Muscle layer of colon (tissue), 2 donors: ENCODE results near the gene CYP1B1.

Experiments
- H3K27ac ChIP-seq: one replicate; pipeline ENCODE4 v1.7.0; 2013; ENCODE audit warnings: low read depth, mild to moderate bottlenecking, low read length, moderate library complexity
- H3K27me3 ChIP-seq, 2 donors: one replicate each; pipeline ENCODE4 v1.7.0; 2013; ENCODE audit warnings: low read length in 2 of 2, mild to moderate bottlenecking in 2 of 2; ENCODE audit not compliant: insufficient read depth in 2 of 2, control insufficient read depth in 1 of 2
- H3K36me3 ChIP-seq: one replicate; pipeline ENCODE4 v1.7.0; 2013; ENCODE audit warnings: mild to moderate bottlenecking, low read length; ENCODE audit not compliant: insufficient read depth
- H3K4me1 ChIP-seq: one replicate; pipeline ENCODE4 v1.7.0; 2013; ENCODE audit warnings: mild to moderate bottlenecking, low read length; ENCODE audit not compliant: insufficient read depth
- H3K4me3 ChIP-seq, 2 donors: one replicate each; pipeline ENCODE4 v1.7.0; 2013; ENCODE audit warnings: low read length in 2 of 2, low read depth in 1 of 2, mild to moderate bottlenecking in 1 of 2, moderate library complexity in 1 of 2
- H3K9ac ChIP-seq: one replicate; pipeline ENCODE4 v1.7.0; 2013; ENCODE audit warnings: low read length
- H3K9me3 ChIP-seq: one replicate; pipeline ENCODE4 v1.7.0; 2013; ENCODE audit warnings: mild to moderate bottlenecking, low read length
- donor health status: abdominal sarcoma.
- donor health status: Adenocarcinoma of cecum.

Gene CYP1B1

DNA sequence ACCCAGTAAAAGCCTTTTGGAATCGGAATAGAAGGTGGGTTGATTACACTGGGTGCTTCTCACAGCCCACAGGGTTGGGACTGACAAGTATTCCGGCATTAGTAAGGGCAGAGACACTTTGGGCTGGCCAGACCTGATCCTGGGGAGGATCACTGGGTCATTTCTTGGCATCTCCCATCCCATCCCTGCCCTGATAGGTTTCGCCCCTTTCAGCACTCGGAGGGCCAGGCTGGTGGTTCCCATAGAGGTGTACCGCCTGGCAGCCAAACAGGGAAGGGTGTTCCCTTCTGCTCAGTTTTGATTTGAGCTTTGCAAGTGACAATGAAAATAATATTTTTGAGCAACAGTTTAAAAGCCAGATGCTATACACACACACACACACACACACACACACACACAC, 37.3 kb downstream of the CYP1B1 start:
- Histone ChIP-seq H3K36me3 (no peaks in the 10 kb centered on the region), H3K4me1 (peaks cover 4% of the 10 kb centered on the region), H3K9ac (peak overlapping the region; percentile 29), H3K27me3 (no peaks in the 10 kb centered on the region), H3K27ac (no peak overlapping the region), H3K9me3 (peaks cover 6% of the 10 kb centered on the region), H3K4me3 (peak overlapping the region in 1 of 2 donors; percentile 51)

DNA sequence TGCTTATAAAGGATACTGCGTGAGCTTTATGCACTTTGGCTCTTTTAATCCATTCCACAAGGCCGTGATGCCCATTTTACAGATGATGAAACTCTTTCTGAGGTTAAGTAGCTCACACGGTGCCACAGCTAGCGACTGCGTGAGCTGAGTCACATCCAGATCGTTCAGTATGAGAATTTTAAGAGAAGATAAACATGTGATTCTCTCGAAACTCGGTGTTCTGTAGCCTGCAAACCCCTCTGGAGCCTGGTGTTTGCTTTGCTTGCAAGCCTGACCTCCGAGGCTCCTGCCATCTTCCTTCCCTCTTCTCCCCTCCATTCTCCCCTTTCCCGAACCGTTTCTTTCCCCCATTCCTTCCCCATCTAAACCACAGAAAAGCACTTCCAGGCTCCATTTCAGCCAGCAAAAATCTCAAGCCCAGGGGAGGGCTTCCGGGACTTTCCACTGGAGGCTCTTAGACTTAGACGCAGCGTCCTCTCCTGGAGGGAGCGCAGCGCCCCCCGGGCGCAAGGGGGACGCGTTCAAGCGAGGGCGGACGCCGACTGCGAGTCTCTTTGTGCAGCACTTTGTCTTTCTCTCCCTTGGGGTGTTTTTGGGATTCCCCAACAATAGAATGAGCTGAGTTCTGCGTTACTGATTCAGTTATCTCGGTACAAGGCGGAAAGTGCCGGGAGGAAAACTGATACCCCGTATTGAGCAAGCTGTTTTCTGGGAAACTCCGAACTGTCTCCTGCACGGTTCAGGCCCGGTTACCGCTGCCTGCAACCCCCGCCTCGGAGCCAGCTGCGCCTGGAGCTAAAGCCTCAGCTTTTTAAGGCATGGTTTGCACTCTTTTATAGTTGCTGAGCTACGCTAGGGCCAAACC, 38.0 kb downstream of the CYP1B1 start:
- peaks cover 4% of the 10 kb centered on the region for H3K4me1 ChIP-seq
- peak overlapping the region; percentile 29 for H3K9ac ChIP-seq
- H3K36me3 ChIP-seq: no peaks in the 10 kb centered on the region
- peak overlapping the region; percentile 1 for H3K27ac ChIP-seq
- H3K9me3 ChIP-seq: peaks cover 4% of the 10 kb centered on the region
- no peaks in the 10 kb centered on the region for H3K27me3 ChIP-seq
- H3K4me3 ChIP-seq: peak overlapping the region; percentile 38 to 51

DNA sequence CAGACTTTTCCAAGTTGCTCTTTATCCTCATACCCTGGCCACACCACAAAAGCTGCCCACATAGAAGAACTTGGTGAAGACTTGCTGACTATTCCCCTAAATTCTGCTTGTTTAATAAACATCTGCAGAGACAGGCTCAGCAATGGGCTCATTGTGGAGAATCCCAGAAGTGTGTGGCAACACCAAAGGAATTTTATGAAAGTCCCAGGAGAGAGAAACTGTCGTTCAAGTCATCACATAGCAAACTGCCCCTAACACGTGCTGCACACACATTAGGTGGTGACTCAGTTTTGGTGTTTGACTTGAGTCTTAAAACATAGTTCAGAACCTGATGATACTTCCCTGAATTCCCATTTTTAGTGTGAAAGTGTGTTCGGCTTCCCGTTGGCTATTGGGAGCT, 38.6 kb downstream of the CYP1B1 start:
- Histone ChIP-seq H3K36me3 (no peaks in the 10 kb centered on the region), H3K4me1 (peaks cover 4% of the 10 kb centered on the region), H3K27me3 (no peaks in the 10 kb centered on the region), H3K9ac (peak overlapping the region; percentile 29), H3K9me3 (no peaks in the 10 kb centered on the region), H3K4me3 (peak overlapping the region in 1 of 2 donors; percentile 51), H3K27ac (no peak overlapping the region)

DNA sequence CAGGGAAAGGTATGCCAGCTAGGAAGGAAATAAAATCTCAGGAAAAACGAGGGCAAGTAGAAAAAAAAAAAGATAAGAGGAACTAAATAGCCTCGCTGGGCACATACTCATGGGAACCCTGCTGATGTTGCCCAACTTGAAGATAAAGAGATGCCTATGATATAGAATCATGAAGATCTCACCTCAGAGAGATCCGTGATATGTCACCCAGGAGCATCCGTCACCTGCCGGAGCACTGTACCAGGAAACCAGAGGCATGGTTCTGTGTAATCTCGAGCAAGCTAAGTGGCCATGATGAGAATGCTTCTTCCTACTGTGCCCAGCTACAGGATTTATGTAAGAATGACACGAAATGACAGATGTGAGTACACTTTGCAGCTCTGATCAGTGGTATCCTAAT, 40.0 kb downstream of the CYP1B1 start:
- no peaks in the 10 kb centered on the region for H3K27me3 ChIP-seq
- no peak overlapping the region for H3K27ac ChIP-seq
- no peak overlapping the region for H3K9ac ChIP-seq
- no peak overlapping the region for H3K4me3 ChIP-seq
- H3K9me3 ChIP-seq: no peaks in the 10 kb centered on the region
- H3K4me1 ChIP-seq: peaks cover 4% of the 10 kb centered on the region
- no peaks in the 10 kb centered on the region for H3K36me3 ChIP-seq

DNA sequence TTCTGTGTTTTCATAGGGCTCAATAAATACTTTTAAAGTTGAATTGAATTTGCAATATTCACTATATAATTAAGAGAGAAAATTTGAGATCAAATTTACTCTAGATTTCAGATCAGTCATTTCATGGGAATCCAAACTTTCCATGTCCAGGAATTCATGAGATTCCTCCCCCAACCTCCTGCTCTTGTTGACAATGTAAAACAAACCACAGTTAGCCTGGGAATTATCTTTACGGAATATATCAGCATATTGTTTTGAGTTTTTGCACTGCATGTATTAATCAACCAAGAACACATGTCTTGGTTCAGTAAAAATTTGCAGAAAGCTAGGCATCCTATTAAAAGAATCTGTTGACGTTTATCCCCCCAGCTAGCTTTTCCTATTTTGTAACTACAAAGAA, 42.3 kb downstream of the CYP1B1 start:
- no peaks in the 10 kb centered on the region for H3K36me3 ChIP-seq
- H3K27me3 ChIP-seq: no peaks in the 10 kb centered on the region
- no peak overlapping the region for H3K27ac ChIP-seq
- H3K9ac ChIP-seq: no peak overlapping the region
- H3K4me1 ChIP-seq: peaks cover 4% of the 10 kb centered on the region
- no peak overlapping the region for H3K4me3 ChIP-seq
- no peaks in the 10 kb centered on the region for H3K9me3 ChIP-seq

DNA sequence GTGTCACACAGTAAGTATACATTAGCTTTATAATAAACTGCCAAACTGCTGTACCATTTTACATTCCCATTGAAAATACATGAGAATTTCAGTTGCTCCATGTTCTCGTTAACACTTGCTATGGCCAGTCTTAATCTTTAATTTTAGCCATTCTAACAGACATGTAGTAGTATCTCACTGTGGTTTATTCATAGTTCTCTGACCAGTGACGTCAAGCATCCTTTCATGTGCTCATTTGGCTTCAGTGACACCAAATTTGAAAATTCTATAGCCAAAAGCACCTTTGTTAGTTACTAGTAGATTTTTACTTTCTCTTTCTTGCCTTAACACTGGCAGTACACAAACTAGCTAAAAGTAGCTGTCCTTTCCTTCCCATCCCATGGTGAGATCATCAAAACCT, 43.0 kb downstream of the CYP1B1 start:
- no peaks in the 10 kb centered on the region for H3K27me3 ChIP-seq
- no peaks in the 10 kb centered on the region for H3K9me3 ChIP-seq
- no peak overlapping the region for H3K4me3 ChIP-seq
- H3K4me1 ChIP-seq: peaks cover 4% of the 10 kb centered on the region
- H3K9ac ChIP-seq: no peak overlapping the region
- no peaks in the 10 kb centered on the region for H3K36me3 ChIP-seq
- no peak overlapping the region for H3K27ac ChIP-seq

DNA sequence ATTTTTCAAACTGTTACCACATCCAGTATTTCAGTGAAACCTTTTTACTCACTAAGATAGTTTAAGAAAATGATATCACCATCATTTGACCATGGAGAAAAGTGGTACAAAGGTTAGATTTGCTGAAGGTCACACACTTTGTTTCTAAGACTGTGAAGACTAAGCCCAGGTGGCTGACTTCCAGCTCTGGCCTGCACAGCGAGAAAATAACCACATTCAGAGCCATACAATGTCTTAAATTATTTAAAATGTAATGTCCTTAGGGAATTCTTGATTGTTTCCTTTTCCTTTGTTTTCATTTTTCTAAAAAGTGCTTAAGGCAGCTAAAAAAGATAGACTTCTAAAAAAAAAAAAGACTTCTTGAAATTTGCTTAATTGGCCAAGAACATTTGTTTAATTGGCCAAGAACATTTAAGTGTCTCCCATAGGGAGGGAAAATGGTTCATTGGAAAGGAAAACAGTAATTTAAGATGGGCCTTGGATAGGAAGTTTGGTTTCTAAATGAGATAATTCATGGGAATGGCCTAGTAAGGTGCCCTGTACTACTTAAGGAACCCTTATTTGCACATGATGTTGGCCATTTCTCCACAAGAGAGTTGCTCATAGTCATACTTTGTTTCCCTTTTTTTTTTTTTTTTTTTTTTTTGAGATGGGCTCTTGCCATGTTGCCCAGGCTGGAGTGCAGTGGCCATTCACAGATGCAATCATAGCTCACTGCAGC, 45.2 kb downstream of the CYP1B1 start:
- Histone ChIP-seq H3K36me3 (no peaks in the 10 kb centered on the region), H3K27me3 (no peaks in the 10 kb centered on the region), H3K4me1 (no peaks in the 10 kb centered on the region), H3K4me3 (no peak overlapping the region), H3K9me3 (no peaks in the 10 kb centered on the region), H3K9ac (no peak overlapping the region), H3K27ac (no peak overlapping the region)

DNA sequence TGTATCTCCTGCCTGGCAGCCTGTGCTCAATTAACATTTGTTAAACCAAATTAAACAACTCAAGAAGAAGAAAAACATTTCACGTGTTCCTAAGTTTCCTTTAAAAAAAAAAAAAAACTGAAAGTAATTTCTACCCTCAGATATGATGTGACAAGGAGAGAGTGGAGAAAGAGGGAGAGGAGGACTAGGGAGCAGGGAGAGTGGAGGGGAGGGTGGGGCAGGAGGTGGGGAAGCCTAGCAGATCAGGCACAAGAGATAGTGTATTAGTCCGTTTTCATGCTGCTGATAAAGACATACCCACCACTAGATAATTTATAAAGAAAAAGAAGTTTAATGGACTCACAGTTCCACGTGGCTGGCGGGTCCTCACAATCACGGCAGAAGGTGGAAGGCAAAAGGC, 46.4 kb downstream of the CYP1B1 start:
- H3K27me3 ChIP-seq: no peaks in the 10 kb centered on the region
- no peak overlapping the region for H3K9ac ChIP-seq
- no peaks in the 10 kb centered on the region for H3K9me3 ChIP-seq
- no peak overlapping the region for H3K4me3 ChIP-seq
- H3K36me3 ChIP-seq: no peaks in the 10 kb centered on the region
- no peak overlapping the region for H3K27ac ChIP-seq
- H3K4me1 ChIP-seq: no peaks in the 10 kb centered on the region

DNA sequence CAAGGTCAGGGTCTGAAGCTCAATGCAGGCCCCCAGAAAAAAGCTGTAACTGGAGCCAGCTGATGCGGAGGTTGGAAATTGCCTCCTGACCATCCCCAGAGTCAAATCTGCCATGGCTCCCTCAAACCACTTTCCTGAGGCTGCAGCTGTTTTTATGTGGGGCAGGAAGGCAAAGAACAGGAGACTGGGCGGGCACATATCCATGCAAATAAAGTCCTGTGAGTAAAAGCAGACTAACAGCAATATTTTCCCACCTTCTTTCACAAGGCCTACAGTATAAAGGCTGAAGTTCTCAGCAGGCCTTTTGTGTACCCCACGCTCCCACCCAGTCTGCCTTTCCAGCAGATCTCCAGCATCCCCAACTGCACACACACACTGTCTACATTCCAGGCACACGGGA, 47.1 kb downstream of the CYP1B1 start:
- Histone ChIP-seq H3K9ac (no peak overlapping the region), H3K36me3 (no peaks in the 10 kb centered on the region), H3K27ac (no peak overlapping the region), H3K9me3 (no peaks in the 10 kb centered on the region), H3K4me1 (no peaks in the 10 kb centered on the region), H3K27me3 (no peaks in the 10 kb centered on the region), H3K4me3 (no peak overlapping the region)

DNA sequence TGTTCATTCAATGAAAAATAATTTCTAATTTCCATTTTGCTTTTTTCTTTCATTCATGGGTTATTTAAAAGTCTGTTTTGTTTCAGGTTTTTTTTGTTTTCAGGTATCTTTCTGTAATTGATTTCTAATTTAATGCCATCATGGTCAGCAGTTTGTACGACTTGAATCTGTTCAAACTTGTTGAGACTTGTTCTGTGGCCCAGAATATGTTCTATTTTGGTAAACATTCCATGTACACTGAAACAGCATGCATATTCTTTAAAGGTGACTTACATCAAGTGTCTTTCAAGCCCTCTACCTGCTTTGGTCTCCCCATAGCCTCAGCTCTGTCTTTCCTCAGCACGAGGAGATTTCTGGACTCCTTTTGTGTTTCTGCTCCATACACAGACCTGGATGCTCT, 49.1 kb downstream of the CYP1B1 start:
- no peaks in the 10 kb centered on the region for H3K9me3 ChIP-seq
- H3K36me3 ChIP-seq: no peaks in the 10 kb centered on the region
- H3K9ac ChIP-seq: no peak overlapping the region
- H3K4me3 ChIP-seq: no peak overlapping the region
- no peak overlapping the region for H3K27ac ChIP-seq
- H3K4me1 ChIP-seq: no peaks in the 10 kb centered on the region
- no peaks in the 10 kb centered on the region for H3K27me3 ChIP-seq

DNA sequence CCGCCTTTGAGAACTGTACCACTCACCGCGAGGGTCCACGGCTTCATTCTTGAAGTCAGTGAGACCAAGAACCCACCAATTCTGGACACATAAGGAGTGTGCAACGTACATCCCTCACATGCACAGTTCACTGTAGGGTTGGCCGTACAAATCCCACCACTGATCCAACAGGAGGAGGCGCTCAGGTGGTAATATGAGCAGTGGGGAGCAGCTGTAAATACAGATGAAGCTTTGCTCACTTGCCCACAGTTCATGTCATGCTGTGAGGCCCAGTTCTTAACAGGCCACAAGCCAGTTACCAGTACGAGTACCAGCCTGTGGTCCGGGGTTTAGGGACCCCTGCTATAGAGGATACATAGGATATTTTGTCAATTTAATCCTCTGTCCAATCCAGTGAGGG, 54.4 kb downstream of the CYP1B1 start:
- H3K4me1 ChIP-seq: no peaks in the 10 kb centered on the region
- no peaks in the 10 kb centered on the region for H3K36me3 ChIP-seq
- no peak overlapping the region for H3K4me3 ChIP-seq
- no peak overlapping the region for H3K9ac ChIP-seq
- no peak overlapping the region for H3K27ac ChIP-seq
- H3K9me3 ChIP-seq: no peaks in the 10 kb centered on the region
- no peaks in the 10 kb centered on the region for H3K27me3 ChIP-seq
